ENCODE data around the gene ITM2C. TPM values are rescaled to one million over a fixed set of nuclear protein-coding genes. Genes with fewer than 3 reads are reported as not detected.

Gene ITM2C
- total RNA-seq, 4 donors from 2014 or later: 14.0 to 22.2 (median 19.9) TPM

GRCh38 chr2:230823264-230823964 is 41.3 kb upstream of the ITM2C start:
- TF ChIP-seq, protein P1, sequence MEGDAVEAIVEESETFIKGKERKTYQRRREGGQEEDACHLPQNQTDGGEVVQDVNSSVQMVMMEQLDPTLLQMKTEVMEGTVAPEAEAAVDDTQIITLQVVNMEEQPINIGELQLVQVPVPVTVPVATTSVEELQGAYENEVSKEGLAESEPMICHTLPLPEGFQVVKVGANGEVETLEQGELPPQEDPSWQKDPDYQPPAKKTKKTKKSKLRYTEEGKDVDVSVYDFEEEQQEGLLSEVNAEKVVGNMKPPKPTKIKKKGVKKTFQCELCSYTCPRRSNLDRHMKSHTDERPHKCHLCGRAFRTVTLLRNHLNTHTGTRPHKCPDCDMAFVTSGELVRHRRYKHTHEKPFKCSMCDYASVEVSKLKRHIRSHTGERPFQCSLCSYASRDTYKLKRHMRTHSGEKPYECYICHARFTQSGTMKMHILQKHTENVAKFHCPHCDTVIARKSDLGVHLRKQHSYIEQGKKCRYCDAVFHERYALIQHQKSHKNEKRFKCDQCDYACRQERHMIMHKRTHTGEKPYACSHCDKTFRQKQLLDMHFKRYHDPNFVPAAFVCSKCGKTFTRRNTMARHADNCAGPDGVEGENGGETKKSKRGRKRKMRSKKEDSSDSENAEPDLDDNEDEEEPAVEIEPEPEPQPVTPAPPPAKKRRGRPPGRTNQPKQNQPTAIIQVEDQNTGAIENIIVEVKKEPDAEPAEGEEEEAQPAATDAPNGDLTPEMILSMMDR (IDR thresholded peaks at IDR 0.05; ENCODE audit: low read depth): no peak

- TF ChIP-seq, protein P1 (IDR thresholded peaks at IDR 0.05; ENCODE audit: low read depth): no peak
Measured at GRCh38 chr2:230824406-230824978, 40.2 kb upstream of the ITM2C start.

DNA sequence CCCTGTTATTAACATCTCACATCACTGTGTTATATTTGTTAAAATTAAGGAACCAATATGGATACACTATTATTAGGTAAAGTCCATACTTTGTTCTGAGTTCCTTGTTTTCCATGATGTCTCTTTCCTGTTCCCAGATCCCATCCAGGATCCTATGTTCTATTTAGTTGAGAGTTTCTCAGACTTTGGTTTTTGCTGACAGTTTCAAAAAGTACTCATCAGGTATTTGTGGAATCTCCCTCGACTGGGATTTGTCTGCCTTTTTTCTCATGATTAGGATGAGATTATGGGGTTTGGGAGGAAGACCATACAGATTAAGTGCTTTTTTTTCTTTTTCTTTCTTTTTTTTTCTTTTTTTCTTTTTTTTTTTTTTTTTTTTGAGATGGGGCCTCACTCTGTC is 39.4 kb upstream of the ITM2C start:
- TF ChIP-seq, protein P1 (IDR thresholded peaks at IDR 0.05; ENCODE audit: low read depth): no peak

DNA sequence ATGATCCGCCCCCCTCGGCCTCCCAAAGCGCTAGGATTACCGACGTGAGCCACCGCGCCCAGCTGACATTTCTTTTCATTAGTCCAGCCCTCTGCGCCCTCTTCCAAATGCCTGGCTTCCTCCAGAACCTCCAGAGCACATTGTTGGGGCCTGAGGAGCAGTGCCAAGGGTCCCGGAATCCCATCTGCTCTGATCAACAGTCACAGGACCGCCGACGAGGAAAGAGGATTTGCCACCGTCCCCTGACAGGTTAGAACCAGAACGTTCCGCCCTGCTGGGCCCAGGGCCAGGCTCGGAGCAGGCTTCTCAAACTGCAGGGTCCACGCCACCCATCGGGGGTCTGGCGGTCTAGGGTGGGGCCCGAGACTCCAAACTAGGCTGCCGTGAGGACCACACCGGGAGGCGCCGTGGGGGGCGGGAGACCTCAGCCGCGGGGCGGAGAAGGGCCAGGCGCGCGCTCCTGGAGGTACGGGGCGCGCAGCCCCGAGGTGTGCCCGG is 36.9 kb upstream of the ITM2C start:
- TF ChIP-seq, protein P1 (IDR thresholded peaks at IDR 0.05; ENCODE audit: low read depth): no peak

DNA sequence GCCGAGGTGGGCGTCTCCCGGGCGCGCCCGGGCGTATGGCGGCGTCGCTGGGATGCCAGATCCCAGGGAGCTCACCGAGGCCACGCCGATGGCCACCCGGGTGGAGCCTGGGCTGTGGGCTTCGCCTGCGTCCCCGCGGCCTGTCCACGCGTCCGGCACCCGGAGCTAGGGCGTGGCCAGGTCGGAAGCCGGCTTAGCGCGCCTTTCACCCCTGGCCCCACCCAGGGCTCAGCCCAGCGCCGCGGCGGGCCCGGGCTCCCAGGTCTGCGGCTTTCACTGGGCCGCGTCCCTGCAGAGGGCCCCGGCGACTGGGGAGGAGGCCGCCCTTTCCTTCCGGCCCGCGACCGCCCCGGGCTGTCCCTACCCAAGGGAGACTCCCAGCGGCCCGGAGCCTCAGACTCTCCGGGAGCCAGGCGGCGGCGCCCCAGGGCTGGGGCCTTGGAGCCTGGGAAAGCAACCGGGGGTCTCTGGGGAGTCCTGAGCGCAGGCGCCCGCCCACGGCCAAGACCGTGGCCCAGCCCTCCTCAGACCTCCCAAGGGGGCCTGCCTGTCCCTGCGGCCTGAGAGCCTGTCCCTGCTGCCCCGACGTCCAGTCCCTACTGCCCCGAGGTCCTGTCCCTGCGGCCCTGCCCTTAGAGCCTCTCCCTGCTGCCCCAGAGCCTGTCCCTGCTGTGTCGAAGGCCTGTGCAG is 36.3 kb upstream of the ITM2C start:
- TF ChIP-seq, protein P1 (IDR thresholded peaks at IDR 0.05; ENCODE audit: low read depth): no peak

GRCh38 chr2:230829293-230829692 is 35.4 kb upstream of the ITM2C start:
- TF ChIP-seq, protein P1 (IDR thresholded peaks at IDR 0.05; ENCODE audit: low read depth): no peak

DNA sequence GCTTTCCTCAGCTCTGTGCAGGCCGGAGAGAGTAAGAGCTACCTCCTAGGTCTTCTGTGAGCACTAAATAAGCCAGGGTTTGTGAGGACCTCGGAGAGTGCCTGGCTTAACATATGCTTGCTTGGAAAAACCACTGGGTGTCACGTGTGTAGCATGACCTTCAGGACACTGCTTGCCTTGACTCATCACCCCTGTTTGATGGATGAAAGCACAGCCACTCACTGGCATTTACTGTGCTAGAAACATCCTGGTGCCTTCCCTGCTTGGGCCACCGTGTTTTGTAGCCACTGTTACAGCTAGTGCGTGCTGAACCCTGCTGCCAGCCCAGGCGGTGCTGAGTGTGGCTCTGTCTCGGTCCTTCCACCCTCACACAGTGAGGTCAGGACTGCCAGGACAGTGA is 34.8 kb upstream of the ITM2C start:
- TF ChIP-seq, protein P1 (IDR thresholded peaks at IDR 0.05; ENCODE audit: low read depth): no peak

All from subcutaneous adipose tissue (tissue), 4 donors.